ENCODE results near the gene IL12RB2. TPM values are rescaled to one million over a fixed set of nuclear protein-coding genes. Genes with fewer than 3 reads are reported as not detected.

IL12RB2 gene
- total RNA-seq, 4 donors from 2014 or later: 0.50 to 2.8 (median 1.7) TPM; not detected in 1

DNA sequence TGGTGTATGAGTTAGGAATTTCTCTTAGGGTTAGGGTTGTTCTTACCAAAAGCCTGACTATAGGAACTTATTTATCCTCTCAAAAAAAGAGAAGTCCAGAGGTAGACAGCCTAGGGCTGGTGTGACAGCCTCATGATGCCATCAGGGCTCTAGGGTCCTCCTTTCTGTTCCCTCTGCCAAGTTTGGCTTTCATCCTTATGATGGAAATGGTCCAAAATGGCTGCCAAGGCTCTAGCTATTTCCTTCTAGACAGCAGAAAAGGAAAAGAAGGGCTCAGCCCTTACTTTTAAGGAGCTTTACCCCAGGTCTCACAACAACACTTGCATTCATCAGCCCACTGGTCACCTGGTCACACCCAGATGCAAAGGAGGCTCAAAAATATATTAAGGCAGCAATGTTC lies 44.5 kb downstream of the IL12RB2 start:
- no peak for ATAC-seq
- no peak overlapping the region for H3K4me3 ChIP-seq
- no peaks in the 10 kb centered on the region for H3K36me3 ChIP-seq
- TF ChIP-seq POLR2A (IDR thresholded peaks at IDR 0.05) (no peak), POLR2AphosphoS5 (IDR thresholded peaks at IDR 0.05) (no peak), EP300 (IDR thresholded peaks at IDR 0.05) (no peak)
- TF ChIP-seq, protein P1, sequence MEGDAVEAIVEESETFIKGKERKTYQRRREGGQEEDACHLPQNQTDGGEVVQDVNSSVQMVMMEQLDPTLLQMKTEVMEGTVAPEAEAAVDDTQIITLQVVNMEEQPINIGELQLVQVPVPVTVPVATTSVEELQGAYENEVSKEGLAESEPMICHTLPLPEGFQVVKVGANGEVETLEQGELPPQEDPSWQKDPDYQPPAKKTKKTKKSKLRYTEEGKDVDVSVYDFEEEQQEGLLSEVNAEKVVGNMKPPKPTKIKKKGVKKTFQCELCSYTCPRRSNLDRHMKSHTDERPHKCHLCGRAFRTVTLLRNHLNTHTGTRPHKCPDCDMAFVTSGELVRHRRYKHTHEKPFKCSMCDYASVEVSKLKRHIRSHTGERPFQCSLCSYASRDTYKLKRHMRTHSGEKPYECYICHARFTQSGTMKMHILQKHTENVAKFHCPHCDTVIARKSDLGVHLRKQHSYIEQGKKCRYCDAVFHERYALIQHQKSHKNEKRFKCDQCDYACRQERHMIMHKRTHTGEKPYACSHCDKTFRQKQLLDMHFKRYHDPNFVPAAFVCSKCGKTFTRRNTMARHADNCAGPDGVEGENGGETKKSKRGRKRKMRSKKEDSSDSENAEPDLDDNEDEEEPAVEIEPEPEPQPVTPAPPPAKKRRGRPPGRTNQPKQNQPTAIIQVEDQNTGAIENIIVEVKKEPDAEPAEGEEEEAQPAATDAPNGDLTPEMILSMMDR (IDR thresholded peaks at IDR 0.05): no peak
- H3K4me1 ChIP-seq: no peaks in the 10 kb centered on the region
- H3K27ac ChIP-seq: no peak overlapping the region
- H3K27me3 ChIP-seq: no peaks in the 10 kb centered on the region
- H3K9me3 ChIP-seq: no peaks in the 10 kb centered on the region

DNA sequence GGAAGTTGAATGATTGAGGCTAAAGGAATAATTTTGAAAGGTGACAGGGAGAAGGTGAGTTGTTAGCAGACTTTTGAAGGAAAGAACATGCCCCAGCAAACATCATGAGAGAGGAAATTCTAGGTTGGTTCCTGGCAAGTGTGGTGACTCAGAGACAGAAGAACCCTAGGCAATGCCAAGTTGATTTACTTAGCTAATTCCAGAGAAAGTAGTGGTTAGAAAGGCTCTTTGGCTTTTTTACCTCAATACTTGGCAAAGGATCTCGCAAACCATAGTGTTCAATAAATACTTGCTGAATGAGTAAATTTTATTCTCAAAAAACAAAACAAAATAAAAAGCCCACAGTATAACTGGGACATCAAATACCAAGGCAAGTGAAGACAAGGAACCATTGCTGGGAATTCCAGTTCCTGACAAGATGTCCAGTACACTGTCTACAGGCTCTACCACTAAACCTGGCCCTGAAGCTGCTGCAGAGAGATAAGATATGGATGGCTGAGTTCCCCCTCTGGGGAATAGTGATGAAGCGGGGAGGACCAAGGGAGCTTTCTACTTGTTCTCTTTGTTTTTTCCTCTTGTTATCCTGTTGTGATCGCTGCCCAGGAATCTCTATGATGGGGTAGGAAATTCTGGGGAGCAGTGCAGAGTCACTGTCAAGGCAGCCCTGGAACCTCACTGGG lies 48.2 kb downstream of the IL12RB2 start:
- 85 to 93% methylated on average over 3 of the region's 3 CpGs for WGBS, 2 donors (ENCODE audit: low coverage in 1 of 2)

DNA sequence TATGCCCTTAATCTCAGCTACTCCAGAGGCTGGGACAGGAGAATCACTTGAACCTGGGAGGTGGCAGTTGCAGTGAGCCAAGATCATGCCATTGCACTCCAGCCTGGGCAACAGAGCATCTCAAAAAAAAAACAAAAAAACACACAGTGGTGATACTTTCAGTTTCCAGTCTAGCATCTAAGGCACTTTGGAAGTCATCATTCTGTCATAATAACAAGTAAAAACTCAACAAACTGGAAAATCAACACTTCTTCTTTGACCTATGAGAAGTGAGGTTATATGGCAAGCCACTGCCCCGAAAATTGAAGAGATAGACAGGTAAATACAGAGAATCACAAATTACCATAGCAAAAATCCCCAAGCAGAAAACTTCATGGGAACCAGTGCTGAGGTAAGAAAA lies 51.9 kb downstream of the IL12RB2 start:
- Histone ChIP-seq H3K27me3 (no peaks in the 10 kb centered on the region), H3K36me3 (no peaks in the 10 kb centered on the region), H3K4me1 (no peaks in the 10 kb centered on the region), H3K27ac (no peak overlapping the region), H3K9me3 (no peaks in the 10 kb centered on the region), H3K4me3 (no peak overlapping the region)
- TF ChIP-seq POLR2A (IDR thresholded peaks at IDR 0.05): no peak
- no peak for TF ChIP-seq POLR2AphosphoS5 (IDR thresholded peaks at IDR 0.05)
- 80 to 91% methylated on average over 1 of the region's 1 CpG for WGBS, 2 donors (ENCODE audit: low coverage in 1 of 2)
- no peak for ATAC-seq

More for the DNA sequence above, 48.2 kb downstream of the IL12RB2 start:
- TF ChIP-seq, protein P1 (IDR thresholded peaks at IDR 0.05): no peak
- no peak for TF ChIP-seq EP300 (IDR thresholded peaks at IDR 0.05)
- no peak for TF ChIP-seq POLR2A (IDR thresholded peaks at IDR 0.05)
- no peak for TF ChIP-seq POLR2AphosphoS5 (IDR thresholded peaks at IDR 0.05)
- ATAC-seq: no peak
- Histone ChIP-seq H3K4me1 (no peaks in the 10 kb centered on the region), H3K9me3 (no peaks in the 10 kb centered on the region), H3K36me3 (no peaks in the 10 kb centered on the region), H3K27me3 (no peaks in the 10 kb centered on the region), H3K4me3 (no peak overlapping the region), H3K27ac (no peak overlapping the region)

DNA sequence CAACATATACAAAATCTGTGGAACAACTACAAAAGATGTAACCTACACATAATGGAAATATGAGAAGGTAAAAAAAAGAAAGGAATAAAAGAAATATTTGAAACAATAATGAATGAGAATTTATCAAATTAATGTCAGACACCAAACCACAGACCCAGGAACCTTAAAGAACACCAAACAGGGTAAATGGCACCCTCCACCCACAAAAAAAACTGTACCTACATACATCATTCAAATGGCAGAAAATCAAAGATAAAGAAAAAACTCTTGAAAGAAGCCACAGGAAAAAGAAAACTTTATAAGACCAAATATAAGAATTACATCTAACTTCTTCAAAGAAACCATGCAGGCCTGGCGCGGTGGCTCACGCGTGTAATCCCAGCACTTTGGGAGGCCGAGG lies 54.0 kb downstream of the IL12RB2 start:
- Histone ChIP-seq H3K9me3 (no peaks in the 10 kb centered on the region), H3K27me3 (no peaks in the 10 kb centered on the region), H3K27ac (no peak overlapping the region), H3K36me3 (no peaks in the 10 kb centered on the region), H3K4me3 (no peak overlapping the region), H3K4me1 (no peaks in the 10 kb centered on the region)
- no peak for ATAC-seq
- TF ChIP-seq, protein P1 (IDR thresholded peaks at IDR 0.05): no peak
- TF ChIP-seq EP300 (IDR thresholded peaks at IDR 0.05): no peak
- TF ChIP-seq POLR2A (IDR thresholded peaks at IDR 0.05): no peak
- TF ChIP-seq POLR2AphosphoS5 (IDR thresholded peaks at IDR 0.05): no peak
- 82 to 94% methylated on average over 5 of the region's 5 CpGs for WGBS, 2 donors (ENCODE audit: low coverage in 1 of 2)

DNA sequence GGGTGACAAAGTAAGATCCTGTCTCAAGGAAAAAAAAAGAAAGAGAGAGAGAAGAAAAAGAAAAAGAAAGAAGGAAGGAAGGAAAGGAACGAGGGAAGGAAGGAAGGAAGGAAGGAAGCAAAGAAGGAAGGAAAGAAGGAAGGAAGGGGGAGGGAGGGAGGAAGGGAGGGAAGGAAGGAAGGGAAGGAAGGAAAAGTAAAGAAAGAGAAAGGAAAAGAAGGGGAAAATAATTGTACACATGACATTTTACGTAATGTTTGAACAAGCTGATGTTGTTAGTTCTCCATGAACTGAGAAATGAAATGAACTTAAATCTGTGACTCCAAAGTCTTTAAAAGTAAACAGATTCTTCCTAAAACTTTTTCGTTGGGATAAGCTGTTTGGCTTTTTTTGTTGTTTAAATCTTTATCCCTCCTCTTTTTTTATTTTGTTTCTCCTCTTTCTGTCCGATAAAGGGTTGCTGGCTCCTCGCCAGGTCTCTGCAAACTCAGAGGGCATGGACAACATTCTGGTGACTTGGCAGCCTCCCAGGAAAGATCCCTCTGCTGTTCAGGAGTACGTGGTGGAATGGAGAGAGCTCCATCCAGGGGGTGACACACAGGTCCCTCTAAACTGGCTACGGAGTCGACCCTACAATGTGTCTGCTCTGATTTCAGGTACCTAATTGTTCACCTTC lies 59.8 kb downstream of the IL12RB2 start:
- TF ChIP-seq EP300 (IDR thresholded peaks at IDR 0.05) (no peak), POLR2A (IDR thresholded peaks at IDR 0.05) (no peak), POLR2AphosphoS5 (IDR thresholded peaks at IDR 0.05) (no peak)
- TF ChIP-seq, protein P1 (IDR thresholded peaks at IDR 0.05): no peak
- 30 to 48% methylated on average over 7 of the region's 8 CpGs for WGBS, 2 donors (ENCODE audit: low coverage in 1 of 2)
- no peak overlapping the region for H3K4me3 ChIP-seq

More for the DNA sequence above, 59.8 kb downstream of the IL12RB2 start:
- no peak for ATAC-seq
- Histone ChIP-seq H3K4me1 (no peaks in the 10 kb centered on the region), H3K27ac (no peak overlapping the region), H3K27me3 (no peaks in the 10 kb centered on the region), H3K36me3 (no peaks in the 10 kb centered on the region), H3K9me3 (no peaks in the 10 kb centered on the region)
